H1 (cell line): ENCODE measurements around the gene PRELID1. TPM values are rescaled to one million over a fixed set of nuclear protein-coding genes. Genes with fewer than 3 reads are reported as not detected.

Source experiments
- ASH2L ChIP-seq: fragments of 200-600, 300-600 bp; sonication (generic); IDR thresholded peaks from one replicate; pipeline ENCODE4 v1.7.1; 2017; ENCODE audit warnings: low read length
- CEBPB ChIP-seq: IDR thresholded peaks from 2 replicates; pipeline ENCODE4 v1.6.1; 2012; ENCODE audit warnings: low read depth, low read length
- HDAC2 ChIP-seq, 2 experiments: fragments of 300-600 bp in 1 of 2; sonication (generic) in 1 of 2; IDR thresholded peaks; 2 replicates each; pipeline ENCODE4 v1.6.1; 2011 to 2012; ENCODE audit warnings: low read depth in 2 of 2, low read length in 2 of 2, mild to moderate bottlenecking in 2 of 2, moderate library complexity in 2 of 2, borderline replicate concordance in 1 of 2, inconsistent platforms in 1 of 2
- KDM1A ChIP-seq: fragments of 200-600, 300-600 bp; sonication (generic); IDR thresholded peaks from 2 replicates; pipeline ENCODE4 v1.7.1; 2016; ENCODE audit warnings: mild to moderate bottlenecking, low read length, borderline replicate concordance
- MAX ChIP-seq: IDR thresholded peaks from 2 replicates; pipeline ENCODE4 v1.6.1; 2012; ENCODE audit warnings: inconsistent platforms
- polyA plus RNA-seq, 7 experiments: library from polyadenylated mRNA; depleted of rRNA in 3 of 7; stranded (reverse) in 5 of 7; unstranded in 2 of 7; fragments of >200 nt in 5 of 7; fragments of 200-250 nt in 2 of 7; gene quantifications; 1 replicate in 5 of 7; 2 replicates in 1 of 7; 4 replicates in 1 of 7; pipeline versions ENCODE4 v1.2.1 to v1.2.3, GENCODE V29; 2011 to 2013; ENCODE audit warnings: missing spikeins in 2 of 7, mixed read lengths in 2 of 7
- total RNA-seq: library from RNA; stranded (reverse); fragmentation: NEBNext Ultra II Directional; extraction: Animal tissue kit (Norgen Biotek cat#: 25700); gene quantifications from 2 replicates; pipeline ENCODE4 v1.2.1, GENCODE V29; 2021
- TF ChIP-seq, protein P1 (sequence below): fragments of 300-600 bp; sonication (generic); IDR thresholded peaks from 2 replicates; pipeline ENCODE4 v1.7.1; 2012; ENCODE audit warnings: low read length, moderate library complexity, mild to moderate bottlenecking, inconsistent platforms; ENCODE audit not compliant: insufficient replicate concordance

PRELID1 gene
- total and polyA plus RNA-seq, 2 of the 8 experiments (the other 6 are each of a cell fraction or from before 2014, with no cell fraction given): 272 to 428 TPM

- TF ChIP-seq, protein P1, sequence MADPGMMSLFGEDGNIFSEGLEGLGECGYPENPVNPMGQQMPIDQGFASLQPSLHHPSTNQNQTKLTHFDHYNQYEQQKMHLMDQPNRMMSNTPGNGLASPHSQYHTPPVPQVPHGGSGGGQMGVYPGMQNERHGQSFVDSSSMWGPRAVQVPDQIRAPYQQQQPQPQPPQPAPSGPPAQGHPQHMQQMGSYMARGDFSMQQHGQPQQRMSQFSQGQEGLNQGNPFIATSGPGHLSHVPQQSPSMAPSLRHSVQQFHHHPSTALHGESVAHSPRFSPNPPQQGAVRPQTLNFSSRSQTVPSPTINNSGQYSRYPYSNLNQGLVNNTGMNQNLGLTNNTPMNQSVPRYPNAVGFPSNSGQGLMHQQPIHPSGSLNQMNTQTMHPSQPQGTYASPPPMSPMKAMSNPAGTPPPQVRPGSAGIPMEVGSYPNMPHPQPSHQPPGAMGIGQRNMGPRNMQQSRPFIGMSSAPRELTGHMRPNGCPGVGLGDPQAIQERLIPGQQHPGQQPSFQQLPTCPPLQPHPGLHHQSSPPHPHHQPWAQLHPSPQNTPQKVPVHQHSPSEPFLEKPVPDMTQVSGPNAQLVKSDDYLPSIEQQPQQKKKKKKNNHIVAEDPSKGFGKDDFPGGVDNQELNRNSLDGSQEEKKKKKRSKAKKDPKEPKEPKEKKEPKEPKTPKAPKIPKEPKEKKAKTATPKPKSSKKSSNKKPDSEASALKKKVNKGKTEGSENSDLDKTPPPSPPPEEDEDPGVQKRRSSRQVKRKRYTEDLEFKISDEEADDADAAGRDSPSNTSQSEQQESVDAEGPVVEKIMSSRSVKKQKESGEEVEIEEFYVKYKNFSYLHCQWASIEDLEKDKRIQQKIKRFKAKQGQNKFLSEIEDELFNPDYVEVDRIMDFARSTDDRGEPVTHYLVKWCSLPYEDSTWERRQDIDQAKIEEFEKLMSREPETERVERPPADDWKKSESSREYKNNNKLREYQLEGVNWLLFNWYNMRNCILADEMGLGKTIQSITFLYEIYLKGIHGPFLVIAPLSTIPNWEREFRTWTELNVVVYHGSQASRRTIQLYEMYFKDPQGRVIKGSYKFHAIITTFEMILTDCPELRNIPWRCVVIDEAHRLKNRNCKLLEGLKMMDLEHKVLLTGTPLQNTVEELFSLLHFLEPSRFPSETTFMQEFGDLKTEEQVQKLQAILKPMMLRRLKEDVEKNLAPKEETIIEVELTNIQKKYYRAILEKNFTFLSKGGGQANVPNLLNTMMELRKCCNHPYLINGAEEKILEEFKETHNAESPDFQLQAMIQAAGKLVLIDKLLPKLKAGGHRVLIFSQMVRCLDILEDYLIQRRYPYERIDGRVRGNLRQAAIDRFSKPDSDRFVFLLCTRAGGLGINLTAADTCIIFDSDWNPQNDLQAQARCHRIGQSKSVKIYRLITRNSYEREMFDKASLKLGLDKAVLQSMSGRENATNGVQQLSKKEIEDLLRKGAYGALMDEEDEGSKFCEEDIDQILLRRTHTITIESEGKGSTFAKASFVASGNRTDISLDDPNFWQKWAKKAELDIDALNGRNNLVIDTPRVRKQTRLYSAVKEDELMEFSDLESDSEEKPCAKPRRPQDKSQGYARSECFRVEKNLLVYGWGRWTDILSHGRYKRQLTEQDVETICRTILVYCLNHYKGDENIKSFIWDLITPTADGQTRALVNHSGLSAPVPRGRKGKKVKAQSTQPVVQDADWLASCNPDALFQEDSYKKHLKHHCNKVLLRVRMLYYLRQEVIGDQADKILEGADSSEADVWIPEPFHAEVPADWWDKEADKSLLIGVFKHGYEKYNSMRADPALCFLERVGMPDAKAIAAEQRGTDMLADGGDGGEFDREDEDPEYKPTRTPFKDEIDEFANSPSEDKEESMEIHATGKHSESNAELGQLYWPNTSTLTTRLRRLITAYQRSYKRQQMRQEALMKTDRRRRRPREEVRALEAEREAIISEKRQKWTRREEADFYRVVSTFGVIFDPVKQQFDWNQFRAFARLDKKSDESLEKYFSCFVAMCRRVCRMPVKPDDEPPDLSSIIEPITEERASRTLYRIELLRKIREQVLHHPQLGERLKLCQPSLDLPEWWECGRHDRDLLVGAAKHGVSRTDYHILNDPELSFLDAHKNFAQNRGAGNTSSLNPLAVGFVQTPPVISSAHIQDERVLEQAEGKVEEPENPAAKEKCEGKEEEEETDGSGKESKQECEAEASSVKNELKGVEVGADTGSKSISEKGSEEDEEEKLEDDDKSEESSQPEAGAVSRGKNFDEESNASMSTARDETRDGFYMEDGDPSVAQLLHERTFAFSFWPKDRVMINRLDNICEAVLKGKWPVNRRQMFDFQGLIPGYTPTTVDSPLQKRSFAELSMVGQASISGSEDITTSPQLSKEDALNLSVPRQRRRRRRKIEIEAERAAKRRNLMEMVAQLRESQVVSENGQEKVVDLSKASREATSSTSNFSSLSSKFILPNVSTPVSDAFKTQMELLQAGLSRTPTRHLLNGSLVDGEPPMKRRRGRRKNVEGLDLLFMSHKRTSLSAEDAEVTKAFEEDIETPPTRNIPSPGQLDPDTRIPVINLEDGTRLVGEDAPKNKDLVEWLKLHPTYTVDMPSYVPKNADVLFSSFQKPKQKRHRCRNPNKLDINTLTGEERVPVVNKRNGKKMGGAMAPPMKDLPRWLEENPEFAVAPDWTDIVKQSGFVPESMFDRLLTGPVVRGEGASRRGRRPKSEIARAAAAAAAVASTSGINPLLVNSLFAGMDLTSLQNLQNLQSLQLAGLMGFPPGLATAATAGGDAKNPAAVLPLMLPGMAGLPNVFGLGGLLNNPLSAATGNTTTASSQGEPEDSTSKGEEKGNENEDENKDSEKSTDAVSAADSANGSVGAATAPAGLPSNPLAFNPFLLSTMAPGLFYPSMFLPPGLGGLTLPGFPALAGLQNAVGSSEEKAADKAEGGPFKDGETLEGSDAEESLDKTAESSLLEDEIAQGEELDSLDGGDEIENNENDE: no peak
- TF ChIP-seq ASH2L (no peak), CEBPB (no peak), HDAC2 (IDR thresholded peaks at IDR 0.05; ENCODE audit: borderline replicate concordance in 1 of 2, low read depth in 2 of 2, low read length in 2 of 2) (no peak), MAX (no peak), KDM1A (no peak)
These were observed 28.7 kb downstream of the PRELID1 start (continued) for GRCh38 chr5:177332031-177332895.
